DND-41 (cell line): ENCODE measurements around the gene GPR21.

ENCODE experiments used
- CTCF ChIP-seq: IDR thresholded peaks from 2 replicates; pipeline ENCODE4 v1.5.1; 2012; ENCODE audit warnings: borderline replicate concordance, low read length, moderate library complexity, mild to moderate bottlenecking; ENCODE audit not compliant: poor library complexity, severe bottlenecking; ENCODE audit errors: extremely low read depth
- EZH2 ChIP-seq: IDR thresholded peaks from 3 replicates; pipeline ENCODE4 v1.6.1; 2012; ENCODE audit warnings: borderline replicate concordance, low read depth, mild to moderate bottlenecking, moderate library complexity, low read length, inconsistent platforms; ENCODE audit not compliant: severe bottlenecking

- no peak for TF ChIP-seq CTCF
- no peak for TF ChIP-seq EZH2
These were observed 30.4 kb downstream of the GPR21 start for GRCh38 chr9:123063896-123064295.
